PC-9 (cell line): ENCODE data around the gene USH1G. TPM values are rescaled to one million over a fixed set of nuclear protein-coding genes. Genes with fewer than 3 reads are reported as not detected.

Experiments
- BruUV-seq: library from RNA; stranded (reverse); fragments of 400-500 nt; replicated peaks from 2 replicates; lab custom pipeline; 2021; lab: Mats Ljungman, UMichigan
- CTCF ChIA-PET: fragments of 300-600 bp; sonication (Branson Sonifier 250); formaldehyde crosslinking; loops from one replicate; lab custom pipeline; 2022; ENCODE audit warnings: antibody characterized with exemption; lab: Charles Lee
- POLR2A ChIA-PET: fragments of 300-600 bp; sonication (Branson Sonifier 250); formaldehyde crosslinking; loops from one replicate; lab custom pipeline; 2022; ENCODE audit warnings: antibody characterized with exemption; ENCODE audit not compliant: unreplicated experiment; lab: Charles Lee
- DNase-seq, 2 experiments: peaks; one replicate each; pipeline versions ENCODE4 v3.0.0 to v3.0.0-alpha.2; 2015 to 2022; ENCODE audit warnings: mixed read lengths in 1 of 2
- H2AFZ ChIP-seq: fragments of 200-600 bp; sonication (generic); 2 replicates; pipeline ENCODE4 v1.8.1; 2017; ENCODE audit warnings: antibody characterized with exemption
- H3F3A ChIP-seq: fragments of 200-600 bp; sonication (generic); 2 replicates; pipeline ENCODE4 v1.8.1; 2017; ENCODE audit warnings: antibody characterized with exemption, mild to moderate bottlenecking, low read depth; ENCODE audit not compliant: insufficient read depth
- H3K27ac ChIP-seq: fragments of 200-600 bp; sonication (generic); 2 replicates; pipeline ENCODE4 v1.6.1; 2016; ENCODE audit warnings: mixed run types
- H3K27me3 ChIP-seq: fragments of 200-600 bp; sonication (generic); 2 replicates; pipeline ENCODE4 v1.6.1; 2016; ENCODE audit warnings: low read depth, mixed run types; ENCODE audit not compliant: insufficient read depth
- H3K36me3 ChIP-seq: fragments of 200-600 bp; sonication (generic); 2 replicates; pipeline ENCODE4 v1.6.1; 2016; ENCODE audit warnings: low read depth, mixed run types
- H3K4me1 ChIP-seq: fragments of 200-600 bp; sonication (generic); replicated peaks from 2 replicates; pipeline ENCODE4 v1.6.1; 2016; ENCODE audit warnings: mixed run types; ENCODE audit not compliant: insufficient read depth
- H3K4me2 ChIP-seq: fragments of 200-600 bp; sonication (generic); 2 replicates; pipeline ENCODE4 v1.6.1; 2017; ENCODE audit warnings: mixed run types
- H3K4me3 ChIP-seq: fragments of 200-600 bp; sonication (generic); 2 replicates; pipeline ENCODE4 v1.6.1; 2016; ENCODE audit warnings: mixed run types
- H3K79me2 ChIP-seq: fragments of 200-600 bp; sonication (generic); 2 replicates; pipeline ENCODE4 v1.6.1; 2017; ENCODE audit warnings: low read depth, mixed run types
- H3K9me2 ChIP-seq: fragments of 200-600 bp; sonication (generic); 2 replicates; pipeline ENCODE4 v1.8.1; 2017; ENCODE audit warnings: mild to moderate bottlenecking; ENCODE audit not compliant: insufficient read depth
- H3K9me3 ChIP-seq: fragments of 200-600 bp; sonication (generic); 2 replicates; pipeline ENCODE4 v1.8.1; 2016; ENCODE audit warnings: low read depth; ENCODE audit not compliant: insufficient read depth
- H4K20me1 ChIP-seq: fragments of 200-600 bp; sonication (generic); 2 replicates; pipeline ENCODE4 v1.8.1; 2017; ENCODE audit not compliant: insufficient read depth
- CTCF ChIP-seq: fragments of 200-600 bp; sonication (generic); conservative IDR thresholded peaks from 2 replicates; pipeline ENCODE4 v1.6.1; 2017; ENCODE audit warnings: mixed run types, antibody characterized with exemption, mild to moderate bottlenecking, moderate library complexity
- EZH2 ChIP-seq: fragments of 200-600 bp; sonication (generic); IDR thresholded peaks from 2 replicates; pipeline ENCODE4 v1.8.0; 2017; ENCODE audit warnings: antibody characterized with exemption, low read depth
- intact Hi-C: fragments of 100-400 bp; cut with micrococcal nuclease; formaldehyde crosslinking; loops from one replicate; pipeline ENCODE4 v1.10.0; 2022; ENCODE audit not compliant: unreplicated experiment
- total RNA-seq: library from RNA; stranded (reverse); gene quantifications from 2 replicates; pipeline ENCODE4 v1.2.3, GENCODE V29; 2021

Gene USH1G
- total RNA-seq, 1 experiment from 2014 or later = 0.22 TPM

GRCh38 chr17:74873037-74873873 is 49.8 kb downstream of the USH1G start:
- Histone ChIP-seq H3K4me3 (peak overlapping the region; percentile 85), H3K4me2 (peak overlapping the region; percentile 97), H3K27me3 (no peaks in the 10 kb centered on the region), H3K36me3 (no peaks in the 10 kb centered on the region), H3K9me2 (no peaks in the 10 kb centered on the region), H3F3A (no peaks in the 10 kb centered on the region), H3K9me3 (no peaks in the 10 kb centered on the region), H3K4me1 (peaks cover 23% of the 10 kb centered on the region), H2AFZ (peak overlapping the region; percentile 89), H3K27ac (peak overlapping the region; percentile 64), H3K79me2 (no peaks in the 10 kb centered on the region), H4K20me1 (no peaks in the 10 kb centered on the region)
- intact Hi-C loops = loop anchor here (1.0 to 5.0 kb wide), 2 partner anchors 44 to 84 kb away; no protein-coding TSS in a partner anchor
- peak; percentile 97 to 99 for DNase-seq
- no peak for TF ChIP-seq EZH2
- no peak for TF ChIP-seq CTCF
- ChIA-PET POLR2A (interaction anchor here (0.6 to 1.0 kb wide), 19 partner anchors 9 to 907 kb away, joined by 3 to 8 read pairs (median 4); partner anchors contain the start of genes NAT9 and SLC16A5), CTCF (interaction anchor here (0.7 to 1.5 kb wide), 4 partner anchors 30 to 400 kb away, joined by 4 to 12 read pairs (median 7); no protein-coding TSS in a partner anchor)
- BruUV-seq = TSS peak; percentile 99

GRCh38 chr17:74872313-74873036 is 50.6 kb downstream of the USH1G start, which contains the start of gene FDXR:
Gene FDXR, minus strand, starts transcription at chr17:74872994. Its CDS starts 50 bp downstream, at chr17:74872944.
- no peaks in the 10 kb centered on the region for H3K27me3 ChIP-seq
- H4K20me1 ChIP-seq = no peaks in the 10 kb centered on the region
- TF ChIP-seq EZH2 (no peak), CTCF (no peak)
- BruUV-seq = no TSS peak
- ChIA-PET POLR2A (interaction anchor here (0.6 to 1.0 kb wide), 16 partner anchors 9 to 371 kb away, joined by 3 to 8 read pairs (median 4); partner anchors contain the start of genes NAT9 and SLC16A5), CTCF (interaction anchor here (0.5 to 1.5 kb wide), 5 partner anchors 30 to 399 kb away, joined by 4 to 12 read pairs (median 7); no protein-coding TSS in a partner anchor)
- H3K36me3 ChIP-seq = no peaks in the 10 kb centered on the region
- intact Hi-C loops = loop anchor here (1.0 to 5.0 kb wide), 2 partner anchors 45 to 85 kb away; no protein-coding TSS in a partner anchor
- H3K27ac ChIP-seq = peak within 1 kb of the TSS; percentile 64
- H3K9me2 ChIP-seq = no peaks in the 10 kb centered on the region
- H3K4me1 ChIP-seq = peaks cover 15% of the 10 kb centered on the region
- peak within 1 kb of the TSS; percentile 97 for H3K4me2 ChIP-seq
- DNase-seq = no peak
- H3F3A ChIP-seq = no peaks in the 10 kb centered on the region
- H3K79me2 ChIP-seq = no peaks in the 10 kb centered on the region
- H2AFZ ChIP-seq = peak within 1 kb of the TSS; percentile 92
- no peaks in the 10 kb centered on the region for H3K9me3 ChIP-seq
- H3K4me3 ChIP-seq = peak within 1 kb of the TSS; percentile 85
